NCI-H1105 (cell line): ENCODE results near the gene APOA4.
A peak's percentile ranks its signal among the peaks of the same experiment; 100 is the strongest.
"Not testable (repeated sequence)": the region's sequence is repeated elsewhere in the genome, so short reads cannot be mapped to it uniquely, and the experiment has no call there.

Experiments used
- DNase-seq: peaks from one replicate; lab custom pipeline; 2025; lab: John Stamatoyannopoulos, UW

The APOA4 gene

GRCh38 chr11:116847612-116848011, 24.5 kb upstream of the APOA4 start:
- DNase-seq: no peak

DNA sequence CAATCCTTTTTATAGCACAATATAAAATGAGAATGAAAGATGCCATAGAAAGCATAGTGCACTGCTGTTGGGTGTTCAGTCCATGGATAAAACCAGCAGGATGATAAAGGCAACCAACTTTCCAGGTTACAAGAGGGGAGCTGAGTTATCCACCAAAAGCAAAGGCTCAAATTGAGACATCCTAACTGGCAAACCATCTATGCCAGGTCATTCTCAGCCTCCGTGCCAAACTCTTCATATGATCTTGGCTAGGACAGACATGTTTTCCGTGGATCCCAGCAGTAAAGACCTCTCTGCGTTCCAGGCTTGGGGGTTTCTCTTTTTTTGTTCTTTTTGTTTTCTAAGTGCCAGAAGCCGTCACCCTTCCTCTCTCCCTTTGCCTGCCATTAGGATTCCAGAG, 21.6 kb upstream of the APOA4 start:
- no peak for DNase-seq

- DNase-seq: no peak
These were observed 20.6 kb upstream of the APOA4 start for GRCh38 chr11:116843661-116844060.

- no peak for DNase-seq
These were observed 19.8 kb upstream of the APOA4 start for GRCh38 chr11:116842909-116843308.

GRCh38 chr11:116842117-116842516, 19.0 kb upstream of the APOA4 start:
- no peak for DNase-seq

DNA sequence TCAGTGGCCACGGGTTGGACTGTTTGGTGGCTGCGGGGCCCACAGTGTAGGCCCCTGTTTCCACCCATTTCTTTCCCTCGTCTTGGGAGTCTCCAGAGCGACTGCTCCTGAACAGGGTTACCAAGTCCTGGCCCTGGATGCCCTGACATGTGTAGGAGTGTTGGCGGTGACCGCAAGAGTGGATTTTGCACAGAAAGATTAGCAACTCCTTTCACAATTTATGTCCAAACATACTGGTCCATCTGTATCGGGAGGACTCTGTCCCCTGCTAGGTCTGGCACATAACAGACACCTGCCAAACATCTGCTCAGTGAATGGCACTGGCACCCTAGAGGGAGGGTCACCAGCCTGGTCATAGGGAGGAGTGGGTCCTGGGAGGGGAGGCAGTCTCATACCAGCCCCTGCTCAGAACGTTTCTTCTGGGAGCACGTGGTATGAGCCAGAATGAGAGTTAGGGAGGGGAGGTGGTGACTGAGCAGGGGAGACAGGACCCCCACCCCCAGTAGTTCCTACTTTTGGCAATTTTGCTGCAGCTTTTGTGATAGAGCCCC, 17.7 kb upstream of the APOA4 start:
- DNase-seq: no peak

- DNase-seq: no peak
These were observed 17.2 kb upstream of the APOA4 start for GRCh38 chr11:116840224-116840745.

DNA sequence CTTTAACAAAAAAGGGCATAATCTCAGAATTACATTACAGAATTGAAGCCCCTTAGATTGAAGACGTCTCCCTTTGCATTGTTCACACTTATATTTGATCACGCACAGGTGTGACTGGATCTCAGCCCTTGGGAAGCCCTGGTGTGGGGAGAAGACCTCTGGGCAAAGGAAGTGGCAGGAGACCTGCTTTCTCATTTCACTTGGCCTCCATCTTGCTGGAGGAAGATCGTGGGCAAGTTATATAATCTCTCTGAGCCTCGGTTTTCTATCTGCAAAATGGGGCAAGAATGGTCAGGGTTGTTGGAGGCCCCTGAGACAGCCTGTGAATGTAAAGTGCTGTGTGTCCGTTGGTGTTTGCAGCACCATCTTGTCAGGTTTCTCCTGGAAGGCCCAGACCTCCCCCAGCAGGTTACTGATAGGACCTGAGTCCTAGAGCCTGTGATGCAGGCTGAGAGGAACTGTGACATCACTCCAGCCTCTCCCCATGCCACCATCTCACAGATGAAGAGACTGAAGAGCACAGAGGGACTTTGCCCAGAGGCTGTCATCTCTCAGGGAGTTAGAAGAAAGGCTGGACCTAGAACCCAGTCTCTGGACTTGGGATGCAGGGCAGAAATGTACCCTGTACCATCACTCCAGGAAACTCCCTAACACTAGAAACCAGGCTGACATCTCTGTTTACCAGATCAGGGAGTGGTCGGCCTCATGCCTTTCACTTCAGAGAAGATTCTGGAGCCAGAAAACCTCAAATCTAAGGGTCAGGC, 15.4 kb upstream of the APOA4 start:
- DNase-seq: no peak

DNA sequence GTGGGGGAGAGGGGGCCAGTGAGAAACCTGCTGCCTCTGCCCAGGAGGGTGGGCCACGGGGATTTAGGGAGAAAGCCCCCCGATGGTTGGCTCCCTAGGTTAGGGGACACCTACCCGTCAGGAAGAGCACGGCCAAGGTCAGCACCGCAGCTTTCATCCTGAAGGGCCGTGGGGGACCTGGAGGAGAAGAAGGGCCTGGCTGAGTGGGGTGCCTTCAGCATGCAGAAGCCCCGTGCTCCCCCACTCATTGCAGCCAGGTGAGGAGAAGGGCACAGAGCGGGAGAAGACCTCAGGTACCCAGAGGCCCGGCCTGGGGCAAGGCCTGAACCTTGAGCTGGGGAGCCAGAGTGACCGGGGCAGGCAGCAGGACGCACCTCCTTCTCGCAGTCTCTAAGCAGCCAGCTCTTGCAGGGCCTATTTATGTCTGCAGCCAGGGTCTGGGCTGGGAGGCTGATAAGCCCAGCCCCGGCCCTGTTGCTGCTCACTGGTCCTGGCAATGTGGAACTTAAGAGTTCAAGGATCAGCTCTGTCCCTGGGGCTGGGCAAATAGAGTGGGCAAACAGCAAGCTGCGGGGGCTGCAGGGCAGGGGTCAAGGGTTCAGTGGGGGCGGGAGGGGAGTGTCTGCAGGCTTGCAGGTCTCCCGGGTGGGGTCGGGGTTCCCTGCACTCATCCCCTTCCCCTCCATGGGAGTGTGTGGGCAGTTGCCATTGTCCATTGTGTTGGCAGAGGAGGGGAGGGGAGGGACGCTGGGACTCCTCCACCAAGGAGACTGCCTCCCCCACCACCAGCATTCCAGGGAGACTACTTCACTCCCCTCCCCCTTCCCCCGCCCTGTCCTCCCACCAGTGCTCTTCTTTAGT, 14.4 kb upstream of the APOA4 start, which contains the start of gene APOA1:
APOA1 (minus strand) TSS at position 392 of the 861 bp plus-strand sequence; CDS start at position 157, 235 bp downstream.
- DNase-seq: no peak

GRCh38 chr11:116836632-116836991, 13.5 kb upstream of the APOA4 start:
- DNase-seq: no peak

GRCh38 chr11:116835791-116836631, 12.9 kb upstream of the APOA4 start:
- peak; percentile 95 for DNase-seq

GRCh38 chr11:116835042-116835772, 12.1 kb upstream of the APOA4 start:
- no peak for DNase-seq

DNA sequence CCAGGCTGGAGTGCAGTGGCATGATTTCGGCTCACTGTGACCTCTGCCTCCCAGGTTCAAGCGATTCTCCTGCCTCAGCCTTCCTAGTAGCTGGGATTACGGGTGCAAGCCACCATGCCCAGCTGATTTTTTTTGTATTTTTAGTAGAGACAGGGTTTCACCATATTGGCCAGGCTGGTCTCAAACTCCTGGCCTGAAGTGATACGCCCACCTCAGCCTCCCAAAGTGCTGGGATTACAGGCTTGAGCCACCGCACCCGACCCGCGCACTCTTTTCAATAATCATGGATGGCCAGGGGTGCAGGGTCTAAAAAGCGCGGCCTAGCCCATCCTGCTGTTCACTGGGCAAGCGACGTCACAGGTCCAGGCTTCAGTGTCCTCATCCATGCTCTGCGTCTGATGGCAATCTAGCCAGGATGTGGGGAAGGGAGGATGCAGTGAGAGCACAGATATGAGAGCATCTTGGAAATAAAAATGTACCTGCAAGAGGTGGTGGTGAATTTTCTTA, 11.5 kb upstream of the APOA4 start:
- DNase-seq: not testable (repeated sequence)

DNA sequence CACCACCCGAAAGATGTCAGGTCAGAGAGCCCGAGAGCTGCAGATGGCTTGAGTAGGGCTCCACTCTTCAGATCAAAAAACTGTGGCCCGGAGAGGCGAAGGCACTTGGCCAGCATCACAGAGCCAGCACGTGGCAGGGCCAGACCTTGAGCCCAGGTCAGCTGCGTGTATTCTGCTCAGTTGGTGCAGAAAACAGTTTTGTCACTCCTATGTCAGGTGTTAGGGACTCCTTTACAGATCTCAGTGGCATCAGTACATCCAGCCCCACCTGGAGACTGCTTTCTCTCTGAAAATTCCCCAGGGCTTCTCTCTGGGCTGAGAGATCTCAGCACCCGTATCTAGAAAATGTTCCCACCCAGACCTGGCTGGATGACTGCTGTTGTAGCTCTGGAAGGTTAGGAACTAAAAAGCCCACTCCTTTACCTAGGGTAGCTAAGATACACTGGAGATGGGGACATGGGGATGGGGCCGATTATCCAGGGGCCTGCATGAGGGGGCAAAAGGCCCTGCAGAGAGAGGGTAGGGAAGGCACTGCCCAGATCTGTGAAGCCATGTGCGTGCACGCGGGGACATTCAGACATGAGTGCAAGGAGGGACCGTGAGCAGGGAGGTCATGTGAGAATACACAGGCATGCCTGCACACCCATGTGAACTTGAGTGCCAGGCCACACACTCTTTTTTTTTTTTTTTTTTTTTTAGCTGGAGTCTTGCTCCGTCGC, 10.9 kb upstream of the APOA4 start:
- no peak for DNase-seq

- DNase-seq: no peak
These were observed 10.3 kb upstream of the APOA4 start for GRCh38 chr11:116833491-116833815.

GRCh38 chr11:116832350-116833290, 9.5 kb upstream of the APOA4 start:
- DNase-seq: no peak

DNA sequence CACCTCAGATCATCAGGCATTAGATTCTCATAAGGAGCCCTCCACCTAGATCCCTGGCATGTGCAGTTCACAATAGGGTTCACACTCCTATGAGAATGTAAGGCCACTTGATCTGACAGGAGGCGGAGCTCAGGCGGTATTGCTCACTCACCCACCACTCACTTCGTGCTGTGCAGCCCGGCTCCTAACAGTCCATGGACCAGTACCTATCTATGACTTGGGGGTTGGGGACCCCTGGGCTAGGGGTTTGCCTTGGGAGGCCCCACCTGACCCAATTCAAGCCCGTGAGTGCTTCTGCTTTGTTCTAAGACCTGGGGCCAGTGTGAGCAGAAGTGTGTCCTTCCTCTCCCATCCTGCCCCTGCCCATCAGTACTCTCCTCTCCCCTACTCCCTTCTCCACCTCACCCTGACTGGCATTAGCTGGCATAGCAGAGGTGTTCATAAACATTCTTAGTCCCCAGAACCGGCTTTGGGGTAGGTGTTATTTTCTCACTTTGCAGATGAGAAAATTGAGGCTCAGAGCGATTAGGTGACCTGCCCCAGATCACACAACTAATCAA, 8.8 kb upstream of the APOA4 start:
- DNase-seq: no peak

GRCh38 chr11:116830184-116830912, 7.2 kb upstream of the APOA4 start:
- DNase-seq: no peak
